B cell (primary cell): Measurements from ENCODE around the gene CALN1.

ENCODE experiments used
- CTCF ChIP-seq: fragments of 200-600 bp; IDR thresholded peaks from one replicate; pipeline ENCODE4 v1.8.0; 2022; ENCODE audit warnings: antibody characterized with exemption, mild to moderate bottlenecking
- EZH2 ChIP-seq: IDR thresholded peaks from 2 replicates; pipeline ENCODE4 v1.6.1; 2012; ENCODE audit warnings: borderline replicate concordance, low read depth, mild to moderate bottlenecking, moderate library complexity, low read length; ENCODE audit not compliant: insufficient read depth, poor library complexity, severe bottlenecking

GRCh38 chr7:71739520-71740173, 672.5 kb downstream of the CALN1 start:
- TF ChIP-seq CTCF: no peak
- TF ChIP-seq EZH2: no peak
